Nephron progenitor cell (in vitro differentiated cells): Measurements from ENCODE around the gene RNF121.

Source experiments
- DNase-seq: peaks from one replicate; pipeline ENCODE4 v3.0.0; 2021
- H3K27ac Mint-ChIP-seq: 2 replicates; pipeline ENCODE4 v1.8.0; 2021; ENCODE audit warnings: mild to moderate bottlenecking, moderate library complexity, mixed read lengths
- H3K27me3 Mint-ChIP-seq: 2 replicates; pipeline ENCODE4 v1.8.0; 2021; ENCODE audit warnings: mild to moderate bottlenecking, low read depth, mixed read lengths; ENCODE audit not compliant: poor library complexity
- H3K36me3 Mint-ChIP-seq: 2 replicates; pipeline ENCODE4 v1.8.0; 2021; ENCODE audit warnings: low read depth, mixed read lengths
- H3K4me1 Mint-ChIP-seq: 2 replicates; pipeline ENCODE4 v1.8.0; 2021; ENCODE audit warnings: mixed read lengths
- H3K4me3 Mint-ChIP-seq: 2 replicates; pipeline ENCODE4 v1.8.0; 2021; ENCODE audit warnings: mild to moderate bottlenecking, moderate library complexity, mixed read lengths
- H3K9me3 Mint-ChIP-seq: 2 replicates; pipeline ENCODE4 v1.8.0; 2021; ENCODE audit warnings: mild to moderate bottlenecking, moderate library complexity, mixed read lengths
- CTCF ChIP-seq: fragments of 200-600 bp; sonication (generic); IDR thresholded peaks from 2 replicates; pipeline ENCODE4 v1.5.0; 2021; ENCODE audit warnings: antibody characterized with exemption

Gene RNF121

GRCh38 chr11:72006309-72007088, 77.7 kb downstream of the RNF121 start:
- peaks cover 47% of the 10 kb centered on the region for H3K36me3 Mint-ChIP-seq
- DNase-seq: no peak
- no peak overlapping the region for H3K4me3 Mint-ChIP-seq
- no peaks in the 10 kb centered on the region for H3K9me3 Mint-ChIP-seq
- H3K27me3 Mint-ChIP-seq: no peaks in the 10 kb centered on the region
- H3K4me1 Mint-ChIP-seq: peaks cover 6% of the 10 kb centered on the region
- no peak for TF ChIP-seq CTCF
- H3K27ac Mint-ChIP-seq: peak overlapping the region; percentile 88

DNA sequence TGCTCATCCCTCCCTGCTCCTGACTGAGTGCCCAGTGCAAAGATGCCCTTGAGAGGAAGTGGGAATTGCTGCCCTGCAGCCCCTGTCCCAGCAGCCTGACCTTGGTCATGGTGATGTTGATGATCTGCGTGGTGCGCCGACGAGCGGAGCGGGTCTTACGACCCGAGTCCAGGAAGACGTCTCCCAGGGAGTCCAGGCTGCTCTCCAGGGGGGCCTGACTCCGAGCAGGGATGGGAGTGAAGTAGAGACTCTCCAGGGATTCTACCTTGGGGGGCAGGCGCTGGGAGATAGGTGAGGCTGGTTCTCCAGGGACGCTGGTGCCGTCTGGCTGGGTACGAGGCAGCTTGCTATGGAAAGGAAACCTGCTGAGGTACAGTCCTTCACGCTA, 78.2 kb downstream of the RNF121 start:
- peak overlapping the region; percentile 88 for H3K27ac Mint-ChIP-seq
- H3K4me1 Mint-ChIP-seq: peaks cover 11% of the 10 kb centered on the region

DNA sequence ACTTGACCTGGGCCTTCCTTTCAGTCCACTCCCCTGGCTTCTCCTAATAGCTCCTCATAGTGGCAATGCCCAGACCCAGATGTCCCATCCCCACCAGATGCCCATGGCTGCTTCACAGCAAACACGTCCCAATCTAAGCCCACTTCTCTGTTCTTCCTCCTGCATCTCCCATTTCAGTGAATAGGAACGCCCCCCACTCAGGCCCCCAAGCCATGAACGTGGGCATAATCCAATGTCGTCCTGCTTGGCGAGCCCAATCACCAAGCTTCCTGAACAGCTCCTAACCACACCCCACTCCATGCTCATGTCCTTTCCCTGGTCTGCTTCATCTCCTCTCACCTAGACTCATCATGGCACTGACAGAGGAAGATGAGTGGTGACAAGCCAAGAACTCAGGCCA, 78.7 kb downstream of the RNF121 start:
- peak overlapping the region; percentile 68 for H3K27ac Mint-ChIP-seq
- no peak overlapping the region for H3K4me3 Mint-ChIP-seq
- no peaks in the 10 kb centered on the region for H3K9me3 Mint-ChIP-seq
- H3K27me3 Mint-ChIP-seq: no peaks in the 10 kb centered on the region
- DNase-seq: no peak
- TF ChIP-seq CTCF: no peak
- H3K36me3 Mint-ChIP-seq: peaks cover 47% of the 10 kb centered on the region
- H3K4me1 Mint-ChIP-seq: peaks cover 11% of the 10 kb centered on the region

More for the DNA sequence above, 78.2 kb downstream of the RNF121 start:
- peaks cover 47% of the 10 kb centered on the region for H3K36me3 Mint-ChIP-seq
- no peak for TF ChIP-seq CTCF
- no peaks in the 10 kb centered on the region for H3K9me3 Mint-ChIP-seq
- no peak for DNase-seq
- no peaks in the 10 kb centered on the region for H3K27me3 Mint-ChIP-seq
- no peak overlapping the region for H3K4me3 Mint-ChIP-seq

DNA sequence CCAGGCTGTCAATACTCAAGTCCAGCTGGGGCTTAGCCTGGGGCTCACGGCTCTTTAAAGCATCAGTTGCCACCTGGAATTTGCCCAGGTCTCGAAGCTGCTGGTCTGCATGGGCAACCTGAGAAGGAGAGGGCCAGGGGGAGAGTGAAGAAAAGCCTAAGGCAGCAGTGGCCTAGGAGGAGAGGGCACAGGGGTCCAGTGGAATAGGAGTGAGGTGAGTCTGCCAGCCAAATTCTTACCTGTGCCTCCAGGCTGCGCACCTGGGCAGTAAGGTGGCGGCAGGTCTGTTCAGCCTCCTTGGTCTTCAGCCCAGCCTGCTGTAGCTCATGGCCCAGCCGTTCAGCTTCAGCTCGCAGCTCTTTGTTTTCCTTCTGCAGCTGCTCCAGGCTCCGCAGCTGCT, 79.9 kb downstream of the RNF121 start:
- Mint-ChIP-seq H3K4me3 (no peak overlapping the region), H3K27ac (no peak overlapping the region), H3K27me3 (peaks cover 2% of the 10 kb centered on the region), H3K9me3 (no peaks in the 10 kb centered on the region), H3K36me3 (peaks cover 48% of the 10 kb centered on the region), H3K4me1 (peaks cover 15% of the 10 kb centered on the region)
- TF ChIP-seq CTCF: no peak
- DNase-seq: no peak

DNA sequence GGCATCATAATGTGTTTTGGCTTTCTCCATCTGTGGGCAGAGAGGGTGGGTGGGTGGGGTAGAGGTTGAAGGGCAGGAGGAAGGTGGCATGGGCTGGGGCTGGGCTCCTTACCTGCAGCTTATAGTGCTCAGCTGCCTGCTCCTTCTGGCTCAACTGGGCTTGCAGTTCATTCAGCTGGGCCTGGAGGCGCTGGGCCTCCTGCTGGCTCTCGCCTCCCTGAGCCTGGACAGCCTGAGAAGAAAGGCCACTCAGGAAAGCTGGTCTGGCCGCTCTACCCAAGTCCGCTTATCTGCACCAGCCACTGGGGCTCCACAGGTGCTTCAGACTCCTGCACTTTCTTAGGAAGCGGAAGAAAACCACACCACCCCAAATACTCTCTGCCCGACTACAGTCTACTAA, 80.3 kb downstream of the RNF121 start:
- Mint-ChIP-seq H3K9me3 (no peaks in the 10 kb centered on the region), H3K27ac (peak overlapping the region; percentile 88), H3K27me3 (peaks cover 2% of the 10 kb centered on the region), H3K4me3 (no peak overlapping the region), H3K4me1 (peaks cover 18% of the 10 kb centered on the region), H3K36me3 (peaks cover 48% of the 10 kb centered on the region)
- DNase-seq: no peak
- TF ChIP-seq CTCF: no peak
